H9 (cell line): ENCODE data around the gene LSM7. TPM values are rescaled to one million over a fixed set of nuclear protein-coding genes. Genes with fewer than 3 reads are reported as not detected.

Experiments
- DNase-seq: peaks from one replicate; pipeline ENCODE4 v3.0.0-alpha.2; 2017
- H2AFZ ChIP-seq: one replicate; pipeline ENCODE4 v1.6.1; 2013; ENCODE audit warnings: mild to moderate bottlenecking, low read length, control low read depth, moderate library complexity
- H2AK5ac ChIP-seq: 2 replicates; pipeline ENCODE4 v1.6.1; 2013; ENCODE audit warnings: low read length, control low read depth, mixed read lengths; ENCODE audit not compliant: insufficient read length
- H2BK120ac ChIP-seq: one replicate; pipeline ENCODE4 v1.6.1; 2013; ENCODE audit warnings: low read depth, mild to moderate bottlenecking, low read length, control low read depth, inconsistent platforms; ENCODE audit not compliant: poor library complexity, severe bottlenecking
- H2BK12ac ChIP-seq: 2 replicates; pipeline ENCODE4 v1.6.1; 2013; ENCODE audit warnings: low read length, control low read depth, mixed read lengths, low read depth; ENCODE audit not compliant: insufficient read length
- H2BK15ac ChIP-seq: 2 replicates; pipeline ENCODE4 v1.6.1; 2013; ENCODE audit warnings: low read depth, low read length, control low read depth
- H2BK20ac ChIP-seq: one replicate; pipeline ENCODE4 v1.6.1; 2013; ENCODE audit warnings: low read depth, mild to moderate bottlenecking, low read length, control low read depth, inconsistent platforms; ENCODE audit not compliant: poor library complexity, severe bottlenecking
- H2BK5ac ChIP-seq: 2 replicates; pipeline ENCODE4 v1.6.1; 2013; ENCODE audit warnings: low read length, control low read depth, mixed read lengths; ENCODE audit not compliant: insufficient read length
- H3K14ac ChIP-seq: 2 replicates; pipeline ENCODE4 v1.6.1; 2013; ENCODE audit warnings: low read length, control low read depth; ENCODE audit not compliant: insufficient read depth
- H3K18ac ChIP-seq: 2 replicates; pipeline ENCODE4 v1.6.1; 2013; ENCODE audit warnings: low read depth, mild to moderate bottlenecking, mixed read lengths, low read length, control low read depth; ENCODE audit not compliant: insufficient read length
- H3K23ac ChIP-seq: 2 replicates; pipeline ENCODE4 v1.6.1; 2013; ENCODE audit warnings: low read length, control low read depth, mixed read lengths, low read depth; ENCODE audit not compliant: insufficient read length
- H3K23me2 ChIP-seq: 2 replicates; pipeline ENCODE4 v1.6.1; 2013; ENCODE audit warnings: low read depth, mild to moderate bottlenecking, mixed read lengths, low read length, control low read depth; ENCODE audit not compliant: insufficient read length, poor library complexity, severe bottlenecking
- H3K27ac ChIP-seq: 2 replicates; pipeline ENCODE4 v1.5.1; 2013; ENCODE audit warnings: low read length, control low read depth, mixed read lengths, low read depth; ENCODE audit not compliant: insufficient read length
- H3K27me3 ChIP-seq: 2 replicates; pipeline ENCODE4 v1.6.1; 2013; ENCODE audit warnings: low read length, control low read depth, inconsistent platforms; ENCODE audit not compliant: insufficient read depth
- H3K4ac ChIP-seq: 2 replicates; pipeline ENCODE4 v1.6.1; 2013; ENCODE audit warnings: low read depth, mild to moderate bottlenecking, control low read depth, inconsistent platforms, low read length, moderate library complexity
- H3K4me1 ChIP-seq: 2 replicates; pipeline ENCODE4 v1.6.1; 2013; ENCODE audit warnings: low read length, control low read depth, inconsistent platforms; ENCODE audit not compliant: insufficient read depth
- H3K4me2 ChIP-seq: 2 replicates; pipeline ENCODE4 v1.6.1; 2013; ENCODE audit warnings: low read length, control low read depth, mixed read lengths; ENCODE audit not compliant: insufficient read length, insufficient read depth
- H3K56ac ChIP-seq: 2 replicates; pipeline ENCODE4 v1.6.1; 2013; ENCODE audit warnings: low read depth, mild to moderate bottlenecking, mixed read lengths, low read length, control low read depth; ENCODE audit not compliant: insufficient read length
- H3K79me1 ChIP-seq: 2 replicates; pipeline ENCODE4 v1.6.1; 2013; ENCODE audit warnings: low read depth, mild to moderate bottlenecking, moderate library complexity, low read length, control low read depth, inconsistent platforms; ENCODE audit not compliant: insufficient read depth, poor library complexity, severe bottlenecking
- H3K79me2 ChIP-seq: 2 replicates; pipeline ENCODE4 v1.6.1; 2013; ENCODE audit warnings: low read length, control low read depth, inconsistent platforms; ENCODE audit not compliant: insufficient read depth
- H3K9ac ChIP-seq: 2 replicates; pipeline ENCODE4 v1.6.1; 2013; ENCODE audit warnings: low read length, control low read depth, mixed read lengths; ENCODE audit not compliant: insufficient read length; ENCODE audit errors: extremely low read depth
- H3K9me3 ChIP-seq: one replicate; pipeline ENCODE4 v1.6.1; 2013; ENCODE audit warnings: low read depth, low read length, inconsistent platforms; ENCODE audit not compliant: control insufficient read depth
- H3T11ph ChIP-seq: one replicate; pipeline ENCODE4 v1.6.1; 2013; ENCODE audit warnings: mild to moderate bottlenecking, low read length, control low read depth, inconsistent platforms
- H4K20me1 ChIP-seq: one replicate; pipeline ENCODE4 v1.6.1; 2013; ENCODE audit not compliant: control insufficient read depth, insufficient read length, insufficient read depth
- H4K5ac ChIP-seq: 2 replicates; pipeline ENCODE4 v1.6.1; 2013; ENCODE audit warnings: low read depth, mild to moderate bottlenecking, mixed read lengths, low read length, control low read depth; ENCODE audit not compliant: insufficient read length
- H4K8ac ChIP-seq: replicated peaks from 2 replicates; pipeline ENCODE4 v1.6.1; 2013; ENCODE audit warnings: low read length, control low read depth, mixed read lengths, low read depth; ENCODE audit not compliant: insufficient read length
- H4K91ac ChIP-seq: 2 replicates; pipeline ENCODE4 v1.6.1; 2013; ENCODE audit warnings: low read depth, mild to moderate bottlenecking, moderate library complexity, mixed read lengths, low read length, control low read depth; ENCODE audit not compliant: insufficient read length
- H3K27ac Mint-ChIP-seq, 3 experiments: 2 replicates in 2 of 3; 3 replicates in 1 of 3; pipeline ENCODE4 v1.8.0; 2020 to 2021; ENCODE audit warnings: mixed read lengths in 3 of 3, mild to moderate bottlenecking in 1 of 3, moderate library complexity in 1 of 3
- H3K27me3 Mint-ChIP-seq: 2 replicates; pipeline ENCODE4 v1.8.0; 2021; ENCODE audit warnings: low read depth, mild to moderate bottlenecking, moderate library complexity, mixed read lengths
- H3K36me3 Mint-ChIP-seq, 3 experiments: 2 replicates in 2 of 3; 3 replicates in 1 of 3; pipeline ENCODE4 v1.8.0; 2020 to 2021; ENCODE audit warnings: low read depth in 3 of 3, mixed read lengths in 3 of 3; ENCODE audit not compliant: insufficient read depth in 1 of 3
- H3K4me1 Mint-ChIP-seq, 2 experiments: 2 replicates each; pipeline ENCODE4 v1.8.0; 2020; ENCODE audit warnings: mixed read lengths in 2 of 2
- H3K4me3 Mint-ChIP-seq, 2 experiments: 2 replicates in 1 of 2; 3 replicates in 1 of 2; pipeline ENCODE4 v1.8.0; 2020 to 2021; ENCODE audit warnings: mild to moderate bottlenecking in 2 of 2, mixed read lengths in 2 of 2, moderate library complexity in 1 of 2
- H3K9me3 Mint-ChIP-seq, 2 experiments: 2 replicates in 1 of 2; 3 replicates in 1 of 2; pipeline ENCODE4 v1.8.0; 2020; ENCODE audit warnings: mild to moderate bottlenecking in 2 of 2, mixed read lengths in 2 of 2, moderate library complexity in 1 of 2
- CTCF ChIP-seq: fragments of 200-600 bp; sonication (generic); conservative IDR thresholded peaks from 3 replicates; pipeline ENCODE4 v1.8.0; 2021; ENCODE audit warnings: antibody characterized with exemption, mild to moderate bottlenecking
- WGBS: extraction: QIAGEN DNeasy Blood & Tissue Kit; methylation state at CpG from one replicate; pipeline ENCODE4 v1.1.7; 2013; ENCODE audit warnings: missing lambda C conversion rate, low lambda C conversion rate, mixed read lengths; ENCODE audit not compliant: insufficient read length; ENCODE audit errors: extremely low coverage; 5-methylcytosine and 5-hydroxymethylcytosine counted together
- total RNA-seq: library from RNA; stranded (reverse); gene quantifications from 2 replicates; pipeline ENCODE4 v1.2.1, GENCODE V29; 2021

Gene LSM7
- total RNA-seq, 1 experiment from 2014 or later = 187 TPM

GRCh38 chr19:2286402-2287140 lies 41.8 kb downstream of the LSM7 start:
- Histone ChIP-seq H4K5ac (no peak overlapping the region), H3K14ac (no peak overlapping the region; the same call in 1 of the 2 replicates), H3K23me2 (peaks cover 7% of the 10 kb centered on the region), H2BK15ac (no peak overlapping the region), H3K23ac (no peak overlapping the region), H2BK20ac (no peak overlapping the region), H3K4me2 (no peak overlapping the region), H2AFZ (no peak overlapping the region), H3K27ac (no peak overlapping the region), H2BK5ac (no peak overlapping the region), H3K4ac (no peak overlapping the region), H2AK5ac (no peak overlapping the region), H3K9me3 (no peaks in the 10 kb centered on the region), H3K79me2 (no peaks in the 10 kb centered on the region), H3K4me1 (no peaks in the 10 kb centered on the region), H3K56ac (no peak overlapping the region), H4K8ac (no peak overlapping the region), H3T11ph (no peak overlapping the region), H3K18ac (no peak overlapping the region), H2BK120ac (no peak overlapping the region), H4K91ac (no peak overlapping the region), H3K9ac (no peak overlapping the region), H4K20me1 (no peaks in the 10 kb centered on the region), H2BK12ac (no peak overlapping the region), H3K79me1 (no peaks in the 10 kb centered on the region), H3K27me3 (peaks cover 34% of the 10 kb centered on the region; the same call in 1 of the 2 replicates)
- peaks cover 0 to 7% (median 4%) of the 10 kb centered on the region in 3 experiments; a peak in 3 of 7 replicates for H3K36me3 Mint-ChIP-seq
- H3K4me1 Mint-ChIP-seq = peaks cover 7 to 17% of the 10 kb centered on the region in 2 experiments; a peak in 3 of 4 replicates
- no peak for DNase-seq
- H3K4me3 Mint-ChIP-seq = no peak overlapping the region
- H3K9me3 Mint-ChIP-seq = peaks cover 5 to 6% of the 10 kb centered on the region in 2 experiments; a peak in 3 of 5 replicates
- no peak overlapping the region for H3K27ac Mint-ChIP-seq
- no peak for TF ChIP-seq CTCF
- peaks cover 86% of the 10 kb centered on the region for H3K27me3 Mint-ChIP-seq
- WGBS = no CpG with 5 or more reads among the region's 20 CpGs
